Heart right ventricle (tissue), 16 donors: ENCODE measurements around the gene FBXO10. TPM values are rescaled to one million over a fixed set of nuclear protein-coding genes. Genes with fewer than 3 reads are reported as not detected.

ENCODE experiments used
- ATAC-seq, 8 donors: fragments of 200-7000 bp; cut with Tn5 transposase; one replicate each; pipeline ENCODE4 v1.9.1; 2020; ENCODE audit warnings: mild to moderate bottlenecking in 8 of 8, moderate library complexity in 8 of 8, moderate number of reproducible peaks in 1 of 8
- DNase-seq, 2 donors: peaks; one replicate each; pipeline ENCODE4 v3.0.0-alpha.2; 2020
- H3K27ac ChIP-seq, 10 donors: fragments of 200-600 bp; sonication (generic) in 2 of 10; one replicate each; pipeline versions ENCODE4 v1.5.0 to v1.8.0; 2020 to 2022; ENCODE audit warnings: mild to moderate bottlenecking in 3 of 10
- H3K27me3 ChIP-seq, 7 donors: fragments of 200-600 bp; one replicate each; pipeline ENCODE4 v1.8.0; 2021 to 2022; ENCODE audit warnings: mild to moderate bottlenecking in 2 of 7
- H3K36me3 ChIP-seq, 9 donors: fragments of 200-600 bp; sonication (generic) in 1 of 9; one replicate each; pipeline versions ENCODE4 v1.5.0 to v1.8.0; 2020 to 2022; ENCODE audit warnings: mild to moderate bottlenecking in 2 of 9
- H3K4me1 ChIP-seq, 9 donors: fragments of 200-600 bp; sonication (generic) in 1 of 9; one replicate each; pipeline versions ENCODE4 v1.5.0 to v1.8.0; 2020 to 2022; ENCODE audit warnings: mild to moderate bottlenecking in 4 of 9
- H3K4me3 ChIP-seq, 10 donors: fragments of 200-600 bp; sonication (generic) in 2 of 10; one replicate each; pipeline versions ENCODE4 v1.5.0 to v1.8.0; 2020 to 2022; ENCODE audit warnings: mild to moderate bottlenecking in 7 of 10, moderate library complexity in 2 of 10
- H3K9me3 ChIP-seq, 11 donors: fragments of 200-600 bp in 10 of 11; sonication (generic) in 2 of 11; one replicate each; pipeline versions ENCODE4 v1.5.0 to v1.8.0; 2013 to 2022; ENCODE audit warnings: mild to moderate bottlenecking in 2 of 11, control low read depth in 1 of 11, moderate library complexity in 1 of 11
- CTCF ChIP-seq, 9 donors: fragments of 200-600 bp; sonication (generic) in 2 of 9; IDR thresholded peaks; one replicate each; pipeline versions ENCODE4 v1.5.0 to v1.8.0; 2021 to 2022; ENCODE audit warnings: antibody characterized with exemption in 9 of 9, mild to moderate bottlenecking in 5 of 9, moderate library complexity in 1 of 9
- WGBS, 2 donors: extraction: QIAGEN DNeasy Blood & Tissue Kit; methylation state at CpG; one replicate each; pipeline ENCODE4 v1.1.7; 2013; ENCODE audit warnings: inconsistent platforms in 1 of 2; 5-methylcytosine and 5-hydroxymethylcytosine counted together
- intact Hi-C, 10 donors: fragments of 100-400 bp; cut with DNase I; formaldehyde crosslinking; loops; one replicate each; pipeline versions ENCODE4 v1.11.1 to v1.14.2; 2022
- polyA plus RNA-seq, 2 donors: library from polyadenylated mRNA; stranded (reverse); fragments of 200-250 nt; gene quantifications; one replicate each; pipeline ENCODE4 v1.2.3, GENCODE V29; 2013
- total RNA-seq, 10 donors: library from RNA; stranded (reverse); fragmentation: NEBNext Ultra II Directional in 3 of 10; extraction: Animal tissue kit (Norgen Biotek cat#: 25700) in 3 of 10; gene quantifications; one replicate each; pipeline versions ENCODE4 v1.2.1 to v1.2.4, GENCODE V29; 2021 to 2023
- donor health status: Arrhythmogenic right ventricular cardiomyopathy.
- donor health status: ischemic (EF 13 %, LVEDD 7.1; RV severe dilation, severe dysfunction).
- donor health status: healthy with polysubstance abuse.
- donor health status: DM: no; HTN: yes; CAD: no.
- donor health status: DM: no; HTN: no; CAD: no.
- donor health status: ischemic (EF 25% LVEDD 6.9; RV normal size, moderate dysfunction).
- donor health status: ischemic (EF 25% LVEDD 5.7; RV mildly dilated, moderate dysfunction).
- donor health status: healthy.
- donor health status: DM: yes; HTN: yes; CAD: no.
- donor health status: Ischemic cardiomyopathy.
- donor health status: ischemic (EF 35%, LVEDD 5.7; RV mildly dilated, moderate dysfunction).
- donor health status: nonischemic (EF 11% LVEDD 7.7; RV severe dilation, severe dysfunction).
- donor health status: DM: yes; HTN: yes; CAD: no.
- donor health status: PGD.
- donor health status: ischemic (EF 29% LVEDD 5.4; RV normal size, mild dysfunction).
- donor health status: nonischemic (EF 23%, LVEDD 6.1; RV moderate dilation, normal function).

FBXO10 gene
- total and polyA plus RNA-seq, 12 donors, result 2.3 to 7.4 (median 5.8) TPM

- 76 to 77% methylated on average over 10 of the region's 10 CpGs for WGBS, 2 donors
- peaks cover 0 to 83% (median 17%) of the 10 kb centered on the region in 9 donors for H3K36me3 ChIP-seq
- H3K4me1 ChIP-seq, result no peaks in the 10 kb centered on the region
Measured at GRCh38 chr9:37534901-37535300, 41.3 kb downstream of the FBXO10 start.

GRCh38 chr9:37534412-37534811 is 41.8 kb downstream of the FBXO10 start:
- intact Hi-C loops, result no loop called here
- no peak overlapping the region for H3K4me3 ChIP-seq
- DNase-seq (no peak), ATAC-seq (no peak)
- H3K36me3 ChIP-seq, result peaks cover 0 to 83% (median 17%) of the 10 kb centered on the region in 9 donors
- no peak for TF ChIP-seq CTCF (IDR thresholded peaks at IDR 0.05)
- no peaks in the 10 kb centered on the region for H3K4me1 ChIP-seq
- no peaks in the 10 kb centered on the region for H3K27me3 ChIP-seq
- no peaks in the 10 kb centered on the region for H3K9me3 ChIP-seq
- no peak overlapping the region for H3K27ac ChIP-seq
- 88 to 90% methylated on average over 7 of the region's 7 CpGs for WGBS, 2 donors

More at GRCh38 chr9:37534901-37535300, 41.3 kb downstream of the FBXO10 start:
- intact Hi-C loops, result no loop called here
- DNase-seq (no peak), ATAC-seq (no peak)
- no peak for TF ChIP-seq CTCF (IDR thresholded peaks at IDR 0.05)
- H3K27ac ChIP-seq, result no peak overlapping the region
- no peaks in the 10 kb centered on the region for H3K27me3 ChIP-seq
- H3K4me3 ChIP-seq, result no peak overlapping the region
- H3K9me3 ChIP-seq, result no peaks in the 10 kb centered on the region

- Histone ChIP-seq H3K27ac (peak overlapping the region in 1 of 10 donors; percentile 62), H3K27me3 (no peaks in the 10 kb centered on the region), H3K36me3 (peaks cover 0 to 82% (median 17%) of the 10 kb centered on the region in 9 donors), H3K4me3 (no peak overlapping the region), H3K4me1 (no peaks in the 10 kb centered on the region), H3K9me3 (no peaks in the 10 kb centered on the region)
- intact Hi-C loops, result no loop called here
- DNase-seq (no peak), ATAC-seq (peak in 1 of 8 donors; percentile 19)
- TF ChIP-seq CTCF (IDR thresholded peaks at IDR 0.05), result no peak
- 94 to 99% methylated on average over 13 of the region's 13 CpGs for WGBS, 2 donors
Measured at GRCh38 chr9:37531699-37532098, 44.5 kb downstream of the FBXO10 start.

- DNase-seq (no peak), ATAC-seq (peak in 1 of 8 donors; percentile 11)
- H3K27me3 ChIP-seq, result no peaks in the 10 kb centered on the region
- WGBS, 2 donors, result 90 to 91% methylated on average over 18 of the region's 18 CpGs
- H3K4me3 ChIP-seq, result no peak overlapping the region
- intact Hi-C loops, result no loop called here
- H3K27ac ChIP-seq, result peak overlapping the region in 1 of 10 donors; percentile 64
- H3K9me3 ChIP-seq, result no peaks in the 10 kb centered on the region
- TF ChIP-seq CTCF (IDR thresholded peaks at IDR 0.05), result no peak
- H3K36me3 ChIP-seq, result peaks cover 0 to 83% (median 24%) of the 10 kb centered on the region in 9 donors
- H3K4me1 ChIP-seq, result no peaks in the 10 kb centered on the region
Measured at GRCh38 chr9:37528652-37529471, 47.3 kb downstream of the FBXO10 start.
